GDM1 (cell line): ENCODE data around the gene OR6C74.

Experiments used
- DNase-seq: peaks from one replicate; lab custom pipeline; 2025; lab: John Stamatoyannopoulos, UW

Gene OR6C74

DNA sequence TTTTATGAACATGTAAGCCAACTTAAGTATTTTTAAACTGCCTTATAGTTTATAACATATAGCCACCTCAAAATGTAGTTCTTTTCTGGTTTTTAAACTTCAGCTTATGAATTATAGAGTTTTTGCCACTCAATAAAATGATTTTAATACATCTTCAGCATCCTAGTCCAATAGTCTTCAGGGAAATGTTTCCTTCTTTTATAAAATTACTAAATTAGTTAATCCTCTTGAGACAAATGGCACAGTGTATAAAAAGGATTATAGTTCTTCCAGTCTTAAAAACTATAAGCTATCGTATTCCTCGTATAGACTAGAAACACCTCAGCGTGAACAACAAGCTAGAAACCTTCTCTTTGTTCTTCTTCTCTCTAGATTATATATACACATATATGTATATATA lies at the start of gene OR6C74:
Gene OR6C74, plus strand, starts transcription at position 301 of the 400 bp plus-strand sequence. CDS start 2,679 bp downstream, outside the sequence.
- DNase-seq = no peak

- DNase-seq = no peak
Measured at GRCh38 chr12:55220725-55221124, 23.7 kb upstream of the OR6C74 start, which contains the start of gene OR10A7. OR10A7 (plus strand) TSS chr12:55221025; CDS start chr12:55221025, 0 bp downstream.

- DNase-seq = no peak
Measured at GRCh38 chr12:55226523-55226922, 17.9 kb upstream of the OR6C74 start.

- no peak for DNase-seq
Measured at GRCh38 chr12:55227643-55228042, 16.8 kb upstream of the OR6C74 start.

DNA sequence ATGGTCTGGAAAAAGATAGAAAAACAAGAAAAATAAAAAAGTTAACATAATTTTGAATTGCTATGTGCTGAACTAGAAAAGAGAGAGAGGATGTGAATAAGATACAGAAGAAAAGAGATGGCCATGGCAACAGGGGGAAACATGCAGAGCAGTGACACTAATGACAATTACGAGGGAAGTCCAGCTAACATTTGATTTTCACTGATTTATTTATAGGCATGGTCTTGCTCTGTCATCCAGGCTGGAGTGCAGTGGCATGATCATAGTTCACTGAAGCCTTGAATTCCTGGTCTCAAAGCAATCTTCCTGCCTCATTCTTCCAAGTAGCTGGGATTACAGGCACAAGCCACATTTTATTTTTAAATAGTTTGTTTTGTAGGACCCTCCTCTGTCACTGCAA lies 1.8 kb downstream of the OR6C74 start:
- DNase-seq = no peak

DNA sequence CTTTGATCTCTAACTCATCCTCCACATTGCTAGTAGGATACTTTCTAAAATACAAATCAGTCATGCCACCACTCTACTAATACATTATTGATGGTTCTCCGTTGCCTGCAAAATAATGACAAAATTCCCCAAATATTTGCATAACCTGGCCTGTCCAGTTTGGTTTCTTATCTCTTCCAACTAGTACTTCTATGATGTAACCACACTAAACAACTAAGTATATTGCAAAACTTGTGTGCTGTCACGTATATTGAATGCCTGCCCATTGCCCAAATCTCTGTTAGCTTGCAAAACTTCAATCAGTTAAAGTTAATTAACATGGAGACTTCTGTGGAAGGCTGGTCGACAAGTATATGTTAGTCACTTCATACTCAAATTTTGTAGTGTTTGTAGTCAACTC lies 6.5 kb downstream of the OR6C74 start:
- DNase-seq = no peak

GRCh38 chr12:55253281-55253680 lies 8.9 kb downstream of the OR6C74 start:
- no peak for DNase-seq

- no peak for DNase-seq
Measured at GRCh38 chr12:55256831-55257230, 12.4 kb downstream of the OR6C74 start.

DNA sequence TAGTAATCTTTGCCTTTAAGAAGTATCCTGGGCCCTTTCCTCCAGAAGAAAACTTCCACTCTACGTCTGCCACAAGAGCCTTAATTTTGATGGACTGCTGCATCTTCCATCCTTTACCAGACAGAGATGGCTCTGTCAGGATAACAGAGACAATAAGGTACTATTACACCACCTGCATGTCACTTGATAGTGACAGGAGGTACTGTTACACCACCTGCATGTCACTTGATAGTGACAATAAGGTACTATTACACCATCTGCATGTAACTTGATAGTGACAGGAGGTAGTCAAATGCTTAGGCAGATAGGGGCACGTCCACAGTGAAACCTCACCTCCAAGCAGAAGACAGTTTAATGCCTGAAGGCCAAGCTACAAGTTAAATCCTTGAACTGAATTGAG lies 13.9 kb downstream of the OR6C74 start:
- DNase-seq = no peak

GRCh38 chr12:55280991-55281390 lies 36.6 kb downstream of the OR6C74 start:
- no peak for DNase-seq

GRCh38 chr12:55289999-55290398 lies 45.6 kb downstream of the OR6C74 start:
- DNase-seq = no peak
